ENCODE measurements around the gene FAM221B. TPM values are rescaled to one million over a fixed set of nuclear protein-coding genes. Genes with fewer than 3 reads are reported as not detected.
A peak's percentile ranks its signal among the peaks of the same experiment; 100 is the strongest.

FAM221B gene
- total and polyA plus RNA-seq, 5 donors from 2014 or later: 0.03 TPM; not detected in 4

GRCh38 chr9:35793461-35793860, 35.1 kb downstream of the FAM221B start:
- H3K36me3 Mint-ChIP-seq: peaks cover 13% of the 10 kb centered on the region
- ATAC-seq (ENCODE audit: low read depth in 2 of 2) (no peak), DNase-seq (no peak)
- H3K4me1 Mint-ChIP-seq: peaks cover 0 to 20% (median 16%) of the 10 kb centered on the region in 4 donors
- Histone ChIP-seq H3K27ac (ENCODE audit: insufficient read depth, low read length, poor library complexity, severe bottlenecking) (no peak overlapping the region), H3K27me3 (ENCODE audit: control insufficient read depth, insufficient read depth, low read length) (no peaks in the 10 kb centered on the region), H3K4me1 (ENCODE audit: control insufficient read depth, insufficient read depth, low read length, poor library complexity, severe bottlenecking) (no peaks in the 10 kb centered on the region), H3K36me3 (ENCODE audit: control insufficient read depth, insufficient read depth, low read length) (no peaks in the 10 kb centered on the region), H3K9me3 (ENCODE audit: control insufficient read depth in 2 of 2, low read length in 2 of 2) (no peaks in the 10 kb centered on the region), H3K4me3 (ENCODE audit: low read depth, low read length) (no peak overlapping the region)
- no peak overlapping the region for H3K4me3 Mint-ChIP-seq
- H3K27ac Mint-ChIP-seq: peak overlapping the region in 1 of 3 donors; percentile 86
- H3K9me3 Mint-ChIP-seq: no peaks in the 10 kb centered on the region
- H3K27me3 Mint-ChIP-seq: no peaks in the 10 kb centered on the region

GRCh38 chr9:35792826-35793225, 35.7 kb downstream of the FAM221B start:
- Mint-ChIP-seq H3K27ac (peak overlapping the region in 1 of 3 donors; percentile 86), H3K4me3 (no peak overlapping the region)
- H3K27me3 ChIP-seq (ENCODE audit: control insufficient read depth, insufficient read depth, low read length): no peaks in the 10 kb centered on the region

GRCh38 chr9:35792024-35792813, 36.3 kb downstream of the FAM221B start:
- DNase-seq (no peak), ATAC-seq (ENCODE audit: low read depth in 2 of 2) (no peak)
- Mint-ChIP-seq H3K4me3 (no peak overlapping the region), H3K27ac (no peak overlapping the region), H3K27me3 (no peaks in the 10 kb centered on the region), H3K36me3 (peaks cover 17% of the 10 kb centered on the region), H3K4me1 (peaks cover 0 to 20% (median 16%) of the 10 kb centered on the region in 4 donors), H3K9me3 (no peaks in the 10 kb centered on the region)
- Histone ChIP-seq H3K27me3 (ENCODE audit: control insufficient read depth, insufficient read depth, low read length) (no peaks in the 10 kb centered on the region), H3K36me3 (ENCODE audit: control insufficient read depth, insufficient read depth, low read length) (no peaks in the 10 kb centered on the region), H3K4me3 (ENCODE audit: low read depth, low read length) (no peak overlapping the region), H3K4me1 (ENCODE audit: control insufficient read depth, insufficient read depth, low read length, poor library complexity, severe bottlenecking) (no peaks in the 10 kb centered on the region), H3K9me3 (ENCODE audit: control insufficient read depth in 2 of 2, low read length in 2 of 2) (no peaks in the 10 kb centered on the region), H3K27ac (ENCODE audit: insufficient read depth, low read length, poor library complexity, severe bottlenecking) (no peak overlapping the region)

More at GRCh38 chr9:35792826-35793225, 35.7 kb downstream of the FAM221B start:
- ATAC-seq (ENCODE audit: low read depth in 2 of 2) (no peak), DNase-seq (no peak)
- Histone ChIP-seq H3K9me3 (ENCODE audit: control insufficient read depth in 2 of 2, low read length in 2 of 2) (no peaks in the 10 kb centered on the region), H3K4me3 (ENCODE audit: low read depth, low read length) (no peak overlapping the region), H3K27ac (ENCODE audit: insufficient read depth, low read length, poor library complexity, severe bottlenecking) (no peak overlapping the region), H3K36me3 (ENCODE audit: control insufficient read depth, insufficient read depth, low read length) (no peaks in the 10 kb centered on the region), H3K4me1 (ENCODE audit: control insufficient read depth, insufficient read depth, low read length, poor library complexity, severe bottlenecking) (no peaks in the 10 kb centered on the region)
- H3K36me3 Mint-ChIP-seq: peaks cover 14% of the 10 kb centered on the region
- H3K4me1 Mint-ChIP-seq: peaks cover 0 to 20% (median 16%) of the 10 kb centered on the region in 4 donors
- H3K9me3 Mint-ChIP-seq: no peaks in the 10 kb centered on the region
- H3K27me3 Mint-ChIP-seq: no peaks in the 10 kb centered on the region

- H3K4me1 Mint-ChIP-seq: peaks cover 0 to 20% (median 14%) of the 10 kb centered on the region in 4 donors
- H3K36me3 Mint-ChIP-seq: peaks cover 20% of the 10 kb centered on the region
- no peak within 1 kb of the TSS for H3K4me3 Mint-ChIP-seq
- Histone ChIP-seq H3K4me3 (ENCODE audit: low read depth, low read length) (no peak within 1 kb of the TSS), H3K27ac (ENCODE audit: insufficient read depth, low read length, poor library complexity, severe bottlenecking) (no peak within 1 kb of the TSS), H3K36me3 (ENCODE audit: control insufficient read depth, insufficient read depth, low read length) (no peaks in the 10 kb centered on the region), H3K4me1 (ENCODE audit: control insufficient read depth, insufficient read depth, low read length, poor library complexity, severe bottlenecking) (no peaks in the 10 kb centered on the region), H3K9me3 (ENCODE audit: control insufficient read depth in 2 of 2, low read length in 2 of 2) (no peaks in the 10 kb centered on the region), H3K27me3 (ENCODE audit: control insufficient read depth, insufficient read depth, low read length) (no peaks in the 10 kb centered on the region)
- H3K27me3 Mint-ChIP-seq: no peaks in the 10 kb centered on the region
- H3K27ac Mint-ChIP-seq: peak within 1 kb of the TSS in 2 of 3 donors; percentile 71 to 73
- no peak for DNase-seq
- no peaks in the 10 kb centered on the region for H3K9me3 Mint-ChIP-seq
- ATAC-seq (ENCODE audit: low read depth in 2 of 2): no peak
Measured at GRCh38 chr9:35791297-35791921, 37.1 kb downstream of the FAM221B start, which contains the start of gene NPR2. Gene NPR2, plus strand, starts transcription at chr9:35791591. Its CDS starts 818 bp downstream, at chr9:35792409.

DNA sequence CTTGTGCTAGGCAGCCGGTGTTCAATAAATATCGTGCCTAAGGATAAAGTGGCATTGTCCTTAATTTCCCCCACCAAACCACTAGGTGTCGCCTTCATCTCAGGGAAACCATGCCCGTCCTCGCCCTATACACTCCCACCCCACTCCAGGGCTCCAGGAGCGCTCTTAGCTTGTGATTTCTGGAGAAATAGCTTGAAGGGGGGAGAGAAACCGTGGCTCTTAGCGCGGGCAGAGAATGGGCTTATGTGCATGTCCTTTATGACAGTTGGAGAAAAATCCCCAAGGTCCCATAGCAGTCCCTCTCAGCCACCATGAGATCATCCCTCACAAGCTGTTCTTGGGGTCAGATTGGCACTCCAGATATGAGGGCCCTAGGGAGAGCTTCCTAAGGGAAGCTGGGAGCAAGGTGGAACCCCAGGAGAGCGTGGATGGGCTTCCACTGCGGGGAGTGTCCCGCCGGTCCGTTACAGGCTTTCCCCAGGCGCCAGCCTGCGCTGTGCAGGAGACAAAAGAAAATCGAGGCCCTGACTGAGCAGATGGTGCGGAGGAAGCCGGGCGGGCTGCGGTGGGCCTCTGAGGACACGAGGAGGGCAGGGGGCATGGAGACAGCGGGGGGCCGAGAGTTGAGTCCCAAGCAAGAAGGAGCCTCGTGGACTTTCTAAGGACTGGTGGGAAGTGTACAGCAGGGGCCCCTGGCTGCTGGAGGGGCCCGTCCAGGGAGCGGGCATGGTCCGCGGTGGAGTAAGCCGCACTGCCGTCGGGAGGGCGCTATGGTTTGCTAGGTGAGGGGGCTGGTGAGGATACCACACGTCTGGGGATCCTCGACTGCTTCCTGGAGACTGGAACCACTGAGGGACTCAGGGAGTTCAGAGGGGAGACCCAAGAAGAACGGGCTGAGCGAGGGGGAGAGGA, 37.9 kb downstream of the FAM221B start:
- no peak overlapping the region for H3K4me3 Mint-ChIP-seq
- peaks cover 0 to 1% (median 0%) of the 10 kb centered on the region in 7 donors for H3K9me3 Mint-ChIP-seq
- peak; percentile 74 to 81 for ATAC-seq (ENCODE audit: low read depth in 2 of 2)
- Histone ChIP-seq H3K4me3 (ENCODE audit: low read depth, low read length) (no peak overlapping the region), H3K4me1 (ENCODE audit: control insufficient read depth, insufficient read depth, low read length, poor library complexity, severe bottlenecking) (no peaks in the 10 kb centered on the region), H3K27me3 (ENCODE audit: control insufficient read depth, insufficient read depth, low read length) (no peaks in the 10 kb centered on the region), H3K27ac (ENCODE audit: insufficient read depth, low read length, poor library complexity, severe bottlenecking) (no peak overlapping the region), H3K9me3 (ENCODE audit: control insufficient read depth in 2 of 2, low read length in 2 of 2) (no peaks in the 10 kb centered on the region), H3K36me3 (ENCODE audit: control insufficient read depth, insufficient read depth, low read length) (peaks cover 4% of the 10 kb centered on the region)
- H3K27ac Mint-ChIP-seq: peak overlapping the region; percentile 55 to 73 (median 71)
- peaks cover 0 to 20% (median 13%) of the 10 kb centered on the region in 4 donors for H3K4me1 Mint-ChIP-seq
- no peaks in the 10 kb centered on the region for H3K27me3 Mint-ChIP-seq
- peak; percentile 44 to 69 (median 65) for DNase-seq
- peaks cover 27% of the 10 kb centered on the region for H3K36me3 Mint-ChIP-seq

- peaks cover 0 to 1% (median 0%) of the 10 kb centered on the region in 7 donors for H3K9me3 Mint-ChIP-seq
- Histone ChIP-seq H3K36me3 (ENCODE audit: control insufficient read depth, insufficient read depth, low read length) (peaks cover 6% of the 10 kb centered on the region), H3K4me3 (ENCODE audit: low read depth, low read length) (no peak overlapping the region), H3K4me1 (ENCODE audit: control insufficient read depth, insufficient read depth, low read length, poor library complexity, severe bottlenecking) (no peaks in the 10 kb centered on the region), H3K9me3 (ENCODE audit: control insufficient read depth in 2 of 2, low read length in 2 of 2) (no peaks in the 10 kb centered on the region), H3K27me3 (ENCODE audit: control insufficient read depth, insufficient read depth, low read length) (no peaks in the 10 kb centered on the region), H3K27ac (ENCODE audit: insufficient read depth, low read length, poor library complexity, severe bottlenecking) (no peak overlapping the region)
- no peaks in the 10 kb centered on the region for H3K27me3 Mint-ChIP-seq
- peak in 1 of 2 donors; percentile 9 for ATAC-seq (ENCODE audit: low read depth in 2 of 2)
- DNase-seq: no peak
- no peak overlapping the region for H3K4me3 Mint-ChIP-seq
- H3K36me3 Mint-ChIP-seq: peaks cover 29% of the 10 kb centered on the region
- peak overlapping the region in 2 of 3 donors; percentile 55 to 73 for H3K27ac Mint-ChIP-seq
- H3K4me1 Mint-ChIP-seq: peaks cover 0 to 20% (median 13%) of the 10 kb centered on the region in 4 donors
Measured at GRCh38 chr9:35790025-35790384, 38.5 kb downstream of the FAM221B start.

DNA sequence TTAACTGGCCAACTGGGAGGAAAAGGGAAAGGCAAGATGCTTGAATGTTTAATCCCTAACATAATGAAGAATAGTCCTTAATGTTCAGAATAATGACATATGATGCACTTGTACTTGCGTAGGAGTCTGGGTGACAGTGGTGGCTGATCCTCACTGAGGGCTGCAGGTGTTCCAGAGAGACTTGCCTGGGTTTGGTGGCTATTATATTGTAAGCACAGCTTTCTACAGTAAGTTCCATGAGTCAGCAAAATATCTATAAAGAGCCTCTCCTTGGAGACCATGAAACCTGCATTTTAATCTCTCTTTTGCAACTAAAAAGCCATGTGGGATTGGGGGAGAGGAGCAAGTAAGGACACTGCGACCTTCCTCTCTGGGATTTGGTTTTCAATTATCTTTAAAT, 39.0 kb downstream of the FAM221B start:
- Mint-ChIP-seq H3K27ac (no peak overlapping the region), H3K9me3 (peaks cover 0 to 1% (median 0%) of the 10 kb centered on the region in 7 donors), H3K4me3 (no peak overlapping the region), H3K27me3 (no peaks in the 10 kb centered on the region), H3K36me3 (peaks cover 29% of the 10 kb centered on the region), H3K4me1 (peaks cover 0 to 20% (median 12%) of the 10 kb centered on the region in 4 donors)
- H3K36me3 ChIP-seq (ENCODE audit: control insufficient read depth, insufficient read depth, low read length): peaks cover 7% of the 10 kb centered on the region
- no peak overlapping the region for H3K4me3 ChIP-seq (ENCODE audit: low read depth, low read length)
- no peaks in the 10 kb centered on the region for H3K9me3 ChIP-seq (ENCODE audit: control insufficient read depth in 2 of 2, low read length in 2 of 2)
- no peak overlapping the region for H3K27ac ChIP-seq (ENCODE audit: insufficient read depth, low read length, poor library complexity, severe bottlenecking)
- DNase-seq: no peak
- no peaks in the 10 kb centered on the region for H3K27me3 ChIP-seq (ENCODE audit: control insufficient read depth, insufficient read depth, low read length)
- no peak for ATAC-seq (ENCODE audit: low read depth in 2 of 2)
- H3K4me1 ChIP-seq (ENCODE audit: control insufficient read depth, insufficient read depth, low read length, poor library complexity, severe bottlenecking): no peaks in the 10 kb centered on the region
